Medulla oblongata (tissue), 1 donor: Measurements from ENCODE around the gene PAPOLB.

Experiments used
- DNase-seq: peaks from one replicate; pipeline ENCODE4 v3.0.0-alpha.2; 2015; ENCODE audit errors: extremely low spot score

Gene PAPOLB

GRCh38 chr7:4824120-4824775, 37.6 kb downstream of the PAPOLB start:
- DNase-seq, result peak; percentile 39

GRCh38 chr7:4823441-4824119, 38.2 kb downstream of the PAPOLB start:
- no peak for DNase-seq

- DNase-seq, result no peak
Observed at GRCh38 chr7:4822677-4823076, 39.2 kb downstream of the PAPOLB start.

GRCh38 chr7:4820967-4821471, 40.8 kb downstream of the PAPOLB start:
- no peak for DNase-seq

- DNase-seq, result no peak
Observed at GRCh38 chr7:4820405-4820966, 41.3 kb downstream of the PAPOLB start.

- no peak for DNase-seq
Observed at GRCh38 chr7:4819560-4820404, 42.0 kb downstream of the PAPOLB start.

- DNase-seq, result no peak
Observed at GRCh38 chr7:4818000-4818794, 43.6 kb downstream of the PAPOLB start.

GRCh38 chr7:4817178-4817901, 44.5 kb downstream of the PAPOLB start:
- DNase-seq, result no peak

- DNase-seq, result no peak
Observed at GRCh38 chr7:4816419-4817080, 45.3 kb downstream of the PAPOLB start.

- DNase-seq, result no peak
Observed at GRCh38 chr7:4815609-4816418, 46.0 kb downstream of the PAPOLB start.

- DNase-seq, result no peak
Observed at GRCh38 chr7:4815121-4815520, 46.7 kb downstream of the PAPOLB start.

- DNase-seq, result no peak
Observed at GRCh38 chr7:4814433-4814832, 47.4 kb downstream of the PAPOLB start.

- DNase-seq, result no peak
Observed at GRCh38 chr7:4809666-4810065, 52.2 kb downstream of the PAPOLB start.

- peak; percentile 76 for DNase-seq
Observed at GRCh38 chr7:4809091-4809591, 52.7 kb downstream of the PAPOLB start.

GRCh38 chr7:4808565-4808964, 53.3 kb downstream of the PAPOLB start:
- no peak for DNase-seq

- no peak for DNase-seq
Observed at GRCh38 chr7:4808026-4808425, 53.8 kb downstream of the PAPOLB start.
